PC-3 (cell line): ENCODE results near the gene TEAD3.
"Not testable (repeated sequence)": the region's sequence is repeated elsewhere in the genome, so short reads cannot be mapped to it uniquely, and the experiment has no call there.

Experiments used
- CTCF ChIP-seq: fragments of 300-600 bp; sonication (generic); conservative IDR thresholded peaks from 2 replicates; pipeline ENCODE4 v1.5.1; 2017; ENCODE audit warnings: antibody characterized with exemption, low read depth, mild to moderate bottlenecking, low read length
- EZH2 ChIP-seq: fragments of 300-600 bp; sonication (generic); IDR thresholded peaks from one replicate; pipeline ENCODE4 v1.6.1; 2017; ENCODE audit warnings: antibody characterized with exemption, mild to moderate bottlenecking, low read length; ENCODE audit not compliant: unreplicated experiment

GRCh38 chr6:35535847-35536246, 39.0 kb upstream of the TEAD3 start:
- not testable (repeated sequence) for TF ChIP-seq CTCF, EZH2
